Measurements from ENCODE around the gene NOTCH2NLA. TPM values are rescaled to one million over a fixed set of nuclear protein-coding genes. Genes with fewer than 3 reads are reported as not detected.
"Not testable (repeated sequence)": the region's sequence is repeated elsewhere in the genome, so short reads cannot be mapped to it uniquely, and the experiment has no call there.

The NOTCH2NLA gene
- 10 to 100 TPM; 18.5 to 29.2 (median 23.1) TPM for total RNA-seq
- long read RNA-seq, partial matches to known transcripts = 0 of 2 reads
- long read RNA-seq, other reads (novel, unspliced or antisense) = 0 of 2 reads

- H3K36me3 ChIP-seq; H3K9me3 ChIP-seq; intact Hi-C loops (cut with DNase I); H3K4me1 ChIP-seq; H3K27me3 ChIP-seq: not testable (repeated sequence)
- H3K27ac ChIP-seq = peak within 1 kb of the TSS; percentile 40 to 83 (median 74)
- WGBS (ENCODE audit: insufficient coverage, low coverage, low lambda C conversion rate, missing lambda C conversion rate) = no CpG with 5 or more reads among the region's 72 CpGs
- ATAC-seq (peak; percentile 72 to 94 (median 80)), DNase-seq (peak; percentile 36 to 54 (median 53))
- peak within 1 kb of the TSS; percentile 51 to 59 (median 56) for H3K4me3 ChIP-seq
- TF ChIP-seq POLR2A (IDR thresholded peaks at IDR 0.05) = peak; percentile 45
Observed at GRCh38 chr1:146228710-146229477, at the start of gene NOTCH2NLA. TSS of gene NOTCH2NLA (minus strand) at chr1:146229021. CDS start at chr1:146189337, 39,684 bp downstream.

- WGBS (ENCODE audit: insufficient coverage, low coverage, low lambda C conversion rate, missing lambda C conversion rate) = no CpG with 5 or more reads among the region's 3 CpGs
- H3K36me3 ChIP-seq; H3K4me1 ChIP-seq; H3K27me3 ChIP-seq; H3K27ac ChIP-seq; H3K4me3 ChIP-seq; DNase-seq; H3K9me3 ChIP-seq; intact Hi-C loops (cut with DNase I): not testable (repeated sequence)
- peak; percentile 85 to 92 (median 86) for ATAC-seq
Observed at GRCh38 chr1:146278346-146278745, 49.5 kb upstream of the NOTCH2NLA start.

GRCh38 chr1:146277087-146277486 lies 48.3 kb upstream of the NOTCH2NLA start:
- ATAC-seq; intact Hi-C loops (cut with DNase I); H3K9me3 ChIP-seq; H3K36me3 ChIP-seq; H3K27ac ChIP-seq; H3K27me3 ChIP-seq; DNase-seq; H3K4me1 ChIP-seq; H3K4me3 ChIP-seq: not testable (repeated sequence)
- no CpG with 5 or more reads among the region's 2 CpGs for WGBS (ENCODE audit: insufficient coverage, low coverage, low lambda C conversion rate, missing lambda C conversion rate)

- intact Hi-C loops (cut with DNase I) = not testable (repeated sequence)
Observed at GRCh38 chr1:146274083-146274482, 45.3 kb upstream of the NOTCH2NLA start.

GRCh38 chr1:146273194-146273593 lies 44.4 kb upstream of the NOTCH2NLA start:
- H3K27me3 ChIP-seq; H3K9me3 ChIP-seq; H3K27ac ChIP-seq; H3K4me1 ChIP-seq; DNase-seq; intact Hi-C loops (cut with DNase I); H3K36me3 ChIP-seq; ATAC-seq; H3K4me3 ChIP-seq: not testable (repeated sequence)
- no CpG with 5 or more reads among the region's 5 CpGs for WGBS (ENCODE audit: insufficient coverage, low coverage, low lambda C conversion rate, missing lambda C conversion rate)

More at GRCh38 chr1:146274083-146274482, 45.3 kb upstream of the NOTCH2NLA start:
- WGBS (ENCODE audit: insufficient coverage, low coverage, low lambda C conversion rate, missing lambda C conversion rate) = no CpG with 5 or more reads among the region's 3 CpGs
- DNase-seq, H3K36me3 ChIP-seq, H3K4me3 ChIP-seq, H3K27me3 ChIP-seq, H3K4me1 ChIP-seq, H3K9me3 ChIP-seq, H3K27ac ChIP-seq: not testable (repeated sequence)
- ATAC-seq = peak; percentile 42 to 68 (median 52)

GRCh38 chr1:146272734-146273133 lies 43.9 kb upstream of the NOTCH2NLA start:
- H3K4me3 ChIP-seq; H3K27ac ChIP-seq; H3K36me3 ChIP-seq; intact Hi-C loops (cut with DNase I); DNase-seq; H3K9me3 ChIP-seq; H3K4me1 ChIP-seq; H3K27me3 ChIP-seq: not testable (repeated sequence)
- peak in 1 of 4 donors; percentile 81 for ATAC-seq
- no CpG with 5 or more reads among the region's 3 CpGs for WGBS (ENCODE audit: insufficient coverage, low coverage, low lambda C conversion rate, missing lambda C conversion rate)

- H3K27me3 ChIP-seq; H3K4me3 ChIP-seq; H3K36me3 ChIP-seq; DNase-seq; H3K9me3 ChIP-seq; H3K4me1 ChIP-seq; intact Hi-C loops (cut with DNase I); H3K27ac ChIP-seq: not testable (repeated sequence)
- no CpG with 5 or more reads among the region's 2 CpGs for WGBS (ENCODE audit: insufficient coverage, low coverage, low lambda C conversion rate, missing lambda C conversion rate)
- ATAC-seq = peak in 1 of 4 donors; percentile 36
Observed at GRCh38 chr1:146271977-146272376, 43.2 kb upstream of the NOTCH2NLA start.

- ATAC-seq; H3K4me1 ChIP-seq; intact Hi-C loops (cut with DNase I); H3K27ac ChIP-seq; H3K36me3 ChIP-seq; H3K4me3 ChIP-seq; H3K27me3 ChIP-seq; H3K9me3 ChIP-seq; DNase-seq: not testable (repeated sequence)
- WGBS (ENCODE audit: insufficient coverage, low coverage, low lambda C conversion rate, missing lambda C conversion rate) = no CpG with 5 or more reads among the region's 9 CpGs
Observed at GRCh38 chr1:146270129-146270528, 41.3 kb upstream of the NOTCH2NLA start.

- no CpG with 5 or more reads among the region's 2 CpGs for WGBS (ENCODE audit: insufficient coverage, low coverage, low lambda C conversion rate, missing lambda C conversion rate)
- H3K27me3 ChIP-seq; H3K4me3 ChIP-seq; H3K36me3 ChIP-seq; DNase-seq; H3K27ac ChIP-seq; H3K9me3 ChIP-seq; H3K4me1 ChIP-seq; intact Hi-C loops (cut with DNase I): not testable (repeated sequence)
- ATAC-seq = peak in 1 of 4 donors; percentile 25
Observed at GRCh38 chr1:146266179-146266748, 37.4 kb upstream of the NOTCH2NLA start.

GRCh38 chr1:146264761-146265160 lies 35.9 kb upstream of the NOTCH2NLA start:
- intact Hi-C loops (cut with DNase I); DNase-seq; H3K9me3 ChIP-seq; H3K4me3 ChIP-seq; H3K27me3 ChIP-seq; H3K36me3 ChIP-seq; H3K27ac ChIP-seq; H3K4me1 ChIP-seq: not testable (repeated sequence)
- WGBS (ENCODE audit: insufficient coverage, low coverage, low lambda C conversion rate, missing lambda C conversion rate) = no CpG with 5 or more reads among the region's 3 CpGs
- peak; percentile 22 to 61 (median 44) for ATAC-seq

GRCh38 chr1:146260006-146260730 lies 31.3 kb upstream of the NOTCH2NLA start:
- intact Hi-C loops (cut with DNase I); DNase-seq; H3K9me3 ChIP-seq; H3K4me1 ChIP-seq; H3K4me3 ChIP-seq; H3K27ac ChIP-seq; H3K27me3 ChIP-seq; H3K36me3 ChIP-seq: not testable (repeated sequence)
- no CpG with 5 or more reads among the region's 8 CpGs for WGBS (ENCODE audit: insufficient coverage, low coverage, low lambda C conversion rate, missing lambda C conversion rate)
- ATAC-seq = peak in 2 of 4 donors; percentile 25 to 60

All from right lobe of liver (tissue), 6 donors.